Effector memory CD4-positive, alpha-beta T cell (primary cell): ENCODE data around the gene NAE1.
"Not testable (repeated sequence)": the region's sequence is repeated elsewhere in the genome, so short reads cannot be mapped to it uniquely, and the experiment has no call there.

ENCODE experiments used
- DNase-seq, 3 donors: peaks; one replicate each; pipeline ENCODE4 v3.0.0-alpha.2; 2020
- H3K27ac ChIP-seq: 2 replicates; pipeline ENCODE4 v1.7.0; 2013; ENCODE audit warnings: mild to moderate bottlenecking, low read length, moderate library complexity; ENCODE audit not compliant: insufficient read depth, poor library complexity, severe bottlenecking
- H3K27me3 ChIP-seq: replicated peaks from 2 replicates; pipeline ENCODE4 v1.7.0; 2013; ENCODE audit warnings: mild to moderate bottlenecking, low read length; ENCODE audit not compliant: insufficient read depth, control insufficient read depth, poor library complexity, severe bottlenecking
- H3K36me3 ChIP-seq: 2 replicates; pipeline ENCODE4 v1.7.0; 2013; ENCODE audit warnings: mild to moderate bottlenecking, low read length, moderate library complexity; ENCODE audit not compliant: control insufficient read depth, insufficient read depth
- H3K4me1 ChIP-seq: 2 replicates; pipeline ENCODE4 v1.7.0; 2013; ENCODE audit warnings: low read length, mild to moderate bottlenecking; ENCODE audit not compliant: control insufficient read depth, insufficient read depth, poor library complexity, severe bottlenecking
- H3K4me3 ChIP-seq: 2 replicates; pipeline ENCODE4 v1.7.0; 2013; ENCODE audit warnings: low read length, low read depth, mild to moderate bottlenecking; ENCODE audit not compliant: insufficient read depth, poor library complexity, severe bottlenecking
- H3K9me3 ChIP-seq: 2 replicates; pipeline ENCODE4 v1.7.0; 2013; ENCODE audit warnings: mild to moderate bottlenecking, low read length, moderate library complexity; ENCODE audit not compliant: control insufficient read depth

The NAE1 gene

DNA sequence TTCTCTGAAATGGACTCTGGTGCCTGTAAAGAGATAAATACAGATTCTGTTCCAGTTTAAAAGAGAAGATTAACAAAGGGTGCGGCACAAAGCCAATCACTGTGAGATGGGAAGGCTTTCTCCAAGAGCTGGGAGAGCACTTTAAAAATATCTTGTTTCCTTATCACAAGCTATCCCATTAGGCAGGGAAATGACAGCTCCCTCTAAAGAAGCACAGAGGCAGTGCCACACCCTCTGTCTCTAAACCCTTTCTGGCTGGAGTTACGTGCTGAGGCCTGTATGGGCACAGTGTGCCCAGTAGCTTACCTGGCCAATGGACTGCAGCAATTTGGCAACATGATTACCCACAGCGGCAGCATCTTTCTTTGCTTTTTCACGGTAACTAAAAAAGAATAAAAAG is 20.4 kb downstream of the NAE1 start:
- Histone ChIP-seq H3K4me3 (no peak overlapping the region), H3K27me3 (no peaks in the 10 kb centered on the region), H3K27ac (no peak overlapping the region), H3K9me3 (no peaks in the 10 kb centered on the region), H3K36me3 (peaks cover 67% of the 10 kb centered on the region), H3K4me1 (no peaks in the 10 kb centered on the region)
- DNase-seq: no peak

DNA sequence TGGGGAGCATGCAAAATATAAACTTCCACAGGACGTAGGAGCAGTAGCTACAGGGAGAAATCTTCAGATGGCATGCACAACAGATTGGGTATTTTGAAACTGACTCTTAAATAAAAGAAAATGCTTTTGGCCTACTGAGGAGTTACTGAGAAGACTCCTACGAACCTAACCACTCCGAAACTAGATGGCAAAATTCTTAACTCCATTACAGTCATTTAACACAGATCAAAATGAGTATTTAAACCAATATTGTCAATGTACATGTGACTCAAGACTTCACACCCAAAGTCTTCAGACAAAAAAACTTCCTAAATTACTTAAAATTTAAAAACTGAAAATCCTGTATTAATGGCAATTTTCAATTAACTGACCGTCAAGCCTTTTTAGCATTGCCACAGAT is 21.0 kb downstream of the NAE1 start:
- H3K4me3 ChIP-seq: no peak overlapping the region
- no peaks in the 10 kb centered on the region for H3K27me3 ChIP-seq
- no peaks in the 10 kb centered on the region for H3K9me3 ChIP-seq
- no peaks in the 10 kb centered on the region for H3K4me1 ChIP-seq
- no peak overlapping the region for H3K27ac ChIP-seq
- H3K36me3 ChIP-seq: peaks cover 72% of the 10 kb centered on the region
- DNase-seq: no peak

DNA sequence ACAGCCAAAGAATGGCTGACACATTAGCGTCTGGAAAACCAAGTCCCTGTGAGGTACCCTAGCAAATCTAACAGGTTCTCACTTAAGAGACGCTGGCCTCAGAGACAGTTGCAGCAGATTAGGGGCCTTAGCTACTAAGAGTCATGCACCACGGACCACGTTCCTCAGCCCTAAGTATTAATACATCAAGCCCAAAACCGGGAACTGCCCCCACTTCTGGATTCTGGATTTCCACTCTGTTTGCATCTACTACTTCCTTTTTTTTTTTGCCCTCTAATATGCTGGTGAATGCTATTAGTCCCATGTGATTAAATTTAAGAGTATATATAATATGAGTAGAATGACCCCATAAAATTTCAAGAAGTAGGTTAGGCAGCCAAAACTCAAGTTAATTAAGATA is 28.6 kb downstream of the NAE1 start:
- no peak overlapping the region for H3K27ac ChIP-seq
- no peaks in the 10 kb centered on the region for H3K9me3 ChIP-seq
- H3K27me3 ChIP-seq: no peaks in the 10 kb centered on the region
- no peak overlapping the region for H3K4me3 ChIP-seq
- H3K36me3 ChIP-seq: peaks cover 49% of the 10 kb centered on the region
- DNase-seq: no peak
- H3K4me1 ChIP-seq: no peaks in the 10 kb centered on the region

DNA sequence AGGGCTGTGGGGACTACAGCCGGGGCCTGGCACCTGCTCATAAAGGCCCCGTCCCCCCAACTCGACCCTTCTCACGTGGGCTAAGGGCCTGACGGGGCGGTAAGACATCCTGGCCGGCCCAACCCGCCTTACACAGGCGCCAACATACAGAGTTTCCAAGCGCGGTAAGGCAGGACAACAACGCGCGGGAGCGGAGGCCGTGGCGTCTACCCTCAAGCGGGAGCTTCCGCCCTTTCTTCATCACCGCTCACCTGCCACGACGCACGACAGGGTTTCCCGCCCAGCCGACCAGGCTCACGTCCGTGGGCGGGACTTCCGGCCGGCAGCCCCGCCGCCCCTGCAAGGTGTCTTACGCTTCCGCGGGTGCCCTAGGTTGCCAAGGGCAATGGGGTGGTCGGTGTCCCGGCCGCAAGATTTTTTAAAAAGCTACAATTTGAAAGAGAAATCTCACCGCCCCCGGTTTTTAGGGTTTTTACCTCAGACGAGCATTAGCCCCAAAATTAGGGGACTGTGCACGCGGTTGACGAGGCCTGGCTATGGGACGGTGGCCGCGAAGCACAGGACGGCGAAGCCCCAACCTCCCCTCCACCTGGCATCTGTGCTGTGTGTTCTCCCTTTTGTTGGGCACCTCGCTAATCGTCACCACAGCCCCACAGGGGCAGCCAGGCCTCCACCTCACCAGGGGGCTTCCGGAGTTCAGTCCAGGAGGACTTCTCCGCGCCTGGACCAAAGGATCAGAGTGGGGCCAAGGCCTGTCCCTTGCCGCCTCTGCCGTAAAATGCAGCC is 29.3 kb downstream of the NAE1 start, which contains the start of gene TERB1:
Gene TERB1 (minus strand): TSS at position 265 of the 786 bp plus-strand sequence. CDS start 4,786 bp downstream, outside the sequence.
- Histone ChIP-seq H3K27ac (no peak within 1 kb of the TSS), H3K4me1 (no peaks in the 10 kb centered on the region), H3K27me3 (no peaks in the 10 kb centered on the region), H3K36me3 (peaks cover 42% of the 10 kb centered on the region), H3K4me3 (no peak within 1 kb of the TSS), H3K9me3 (no peaks in the 10 kb centered on the region)
- DNase-seq: no peak

DNA sequence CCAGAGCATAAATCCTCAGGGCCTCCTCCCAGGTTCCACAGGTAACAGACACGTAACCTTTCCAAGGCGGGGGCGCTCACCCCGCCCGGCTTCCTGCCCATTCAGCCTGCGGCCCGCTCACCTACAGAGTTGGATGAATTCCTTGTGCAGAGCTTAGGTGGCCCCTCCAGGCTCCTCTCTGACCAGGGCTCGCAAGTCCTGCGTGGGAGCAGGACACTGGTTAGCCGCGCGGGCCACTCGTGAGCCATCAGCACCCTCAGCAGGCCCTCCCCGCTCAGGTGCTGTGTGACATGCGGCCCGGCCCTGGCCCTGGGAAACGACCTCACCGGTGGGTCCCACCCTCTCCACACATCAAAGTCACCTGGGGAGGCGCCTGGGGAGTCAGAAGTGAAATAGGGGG is 29.9 kb downstream of the NAE1 start:
- Histone ChIP-seq H3K27ac (no peak overlapping the region), H3K27me3 (no peaks in the 10 kb centered on the region), H3K4me1 (no peaks in the 10 kb centered on the region), H3K36me3 (peaks cover 40% of the 10 kb centered on the region), H3K9me3 (no peaks in the 10 kb centered on the region), H3K4me3 (no peak overlapping the region)
- DNase-seq: no peak

DNA sequence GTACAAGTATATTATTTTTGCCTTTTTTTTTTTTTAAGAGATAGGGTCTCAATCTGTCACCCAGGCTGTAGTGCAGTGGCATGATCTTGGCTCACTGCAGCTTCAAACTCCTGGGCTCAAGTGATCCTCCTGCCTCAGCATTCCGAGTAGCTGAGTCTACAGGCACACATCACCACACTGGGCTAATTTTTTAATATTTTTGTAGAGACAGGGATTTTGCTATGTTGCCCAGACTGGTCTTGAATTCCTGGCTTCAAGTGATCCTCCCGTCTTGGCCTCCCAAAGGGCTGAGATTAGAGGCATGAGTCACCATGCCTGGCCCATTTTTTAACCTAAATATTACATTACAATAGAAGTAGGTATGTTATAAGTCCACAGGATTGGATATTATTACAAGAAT is 32.6 kb downstream of the NAE1 start:
- Histone ChIP-seq H3K36me3 (peaks cover 15% of the 10 kb centered on the region), H3K4me3 (no peak overlapping the region), H3K27me3 (no peaks in the 10 kb centered on the region), H3K27ac (no peak overlapping the region), H3K9me3 (no peaks in the 10 kb centered on the region), H3K4me1 (no peaks in the 10 kb centered on the region)
- no peak for DNase-seq

DNA sequence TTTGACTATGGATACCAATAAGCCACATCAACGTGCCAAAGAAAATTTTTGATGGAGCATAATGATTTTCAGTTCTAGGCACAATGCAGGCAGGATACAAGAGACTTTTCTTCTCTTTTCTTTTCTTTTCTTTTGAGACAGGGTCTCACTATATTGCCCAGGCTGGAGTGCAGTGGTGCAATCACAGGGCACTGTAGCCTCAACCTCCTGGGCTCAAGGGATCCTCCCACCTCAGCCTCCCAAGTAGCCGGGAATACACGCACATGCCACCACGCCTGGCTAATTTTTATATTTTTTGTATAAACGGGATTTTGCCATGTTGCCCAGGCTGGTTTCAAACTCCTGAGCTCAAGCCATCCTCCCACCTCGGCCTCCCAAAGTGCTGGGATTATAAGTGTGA is 36.8 kb downstream of the NAE1 start:
- not testable (repeated sequence) for H3K36me3 ChIP-seq, H3K27me3 ChIP-seq, H3K4me1 ChIP-seq, H3K9me3 ChIP-seq, DNase-seq, H3K4me3 ChIP-seq, H3K27ac ChIP-seq

DNA sequence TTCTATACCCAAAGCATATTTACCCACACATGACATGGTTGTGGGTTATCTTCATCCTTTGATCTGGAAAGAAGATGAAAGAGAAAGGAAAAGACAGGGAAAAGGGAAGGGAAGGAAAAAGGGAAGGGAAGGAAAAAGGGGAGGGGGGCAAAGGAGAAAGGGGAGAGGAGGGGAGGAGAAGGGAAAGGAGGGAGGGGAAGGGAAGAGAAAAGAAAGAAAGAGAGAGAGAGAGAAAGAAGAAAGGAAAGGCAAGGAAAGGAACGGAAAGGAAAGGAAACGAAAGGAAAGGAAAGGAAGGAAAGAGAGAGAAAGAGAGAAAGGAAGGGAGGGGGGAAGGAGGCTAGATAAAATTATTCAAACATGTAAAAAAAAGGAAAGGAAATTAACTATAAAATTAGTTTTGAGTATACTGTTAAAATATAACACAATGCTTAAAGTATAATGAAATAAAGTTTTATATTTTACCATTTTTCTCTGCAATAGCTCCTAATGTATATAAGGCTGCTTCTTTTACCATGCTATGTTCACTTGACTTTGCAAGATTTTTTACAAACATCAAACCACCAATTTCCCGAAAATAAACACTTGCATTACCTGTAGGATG is 40.5 kb downstream of the NAE1 start:
- no peaks in the 10 kb centered on the region for H3K27me3 ChIP-seq
- DNase-seq: no peak
- no peaks in the 10 kb centered on the region for H3K36me3 ChIP-seq
- H3K9me3 ChIP-seq: no peaks in the 10 kb centered on the region
- no peaks in the 10 kb centered on the region for H3K4me1 ChIP-seq
- H3K27ac ChIP-seq: no peak overlapping the region
- H3K4me3 ChIP-seq: no peak overlapping the region

DNA sequence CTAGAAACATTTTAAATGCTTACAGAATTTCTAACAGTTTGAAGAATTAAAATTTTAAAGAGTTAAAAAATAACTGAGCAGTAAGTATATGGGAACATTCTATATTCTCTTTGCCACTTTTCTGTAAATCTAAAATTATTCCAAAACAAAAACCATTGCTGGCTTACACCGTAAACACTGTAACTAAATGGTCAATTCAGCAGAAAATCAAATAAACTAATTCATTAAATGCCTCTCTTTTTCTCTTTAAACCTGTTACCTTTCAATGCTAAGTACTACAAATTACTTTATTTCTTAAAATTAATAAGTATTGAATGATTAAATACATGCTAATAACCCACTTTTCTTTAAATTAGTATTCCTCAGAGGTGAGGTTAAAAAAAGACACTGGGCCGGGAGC is 43.3 kb downstream of the NAE1 start:
- no peaks in the 10 kb centered on the region for H3K36me3 ChIP-seq
- DNase-seq: no peak
- no peak overlapping the region for H3K27ac ChIP-seq
- H3K4me1 ChIP-seq: no peaks in the 10 kb centered on the region
- no peaks in the 10 kb centered on the region for H3K9me3 ChIP-seq
- no peak overlapping the region for H3K4me3 ChIP-seq
- H3K27me3 ChIP-seq: no peaks in the 10 kb centered on the region

DNA sequence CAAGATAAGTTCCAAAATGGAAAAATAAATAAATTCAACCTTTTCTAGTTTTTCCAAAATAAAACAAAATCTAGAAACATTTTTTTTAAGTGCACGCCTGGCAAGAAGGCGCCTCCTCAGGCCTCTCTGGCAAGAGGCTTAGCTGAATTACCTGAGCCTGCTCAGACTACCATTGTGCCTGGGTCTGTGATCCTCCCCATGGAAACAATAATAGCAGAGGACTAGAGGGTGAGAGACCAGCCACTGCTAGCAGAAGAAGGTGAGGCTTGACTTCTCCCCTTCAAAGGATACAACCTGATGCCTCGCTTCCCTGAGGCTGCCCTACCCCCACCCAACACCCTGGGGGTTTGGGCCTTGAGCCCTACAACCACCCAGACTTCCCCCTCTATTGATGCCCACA is 44.2 kb downstream of the NAE1 start:
- Histone ChIP-seq H3K4me3 (no peak overlapping the region), H3K27me3 (no peaks in the 10 kb centered on the region), H3K9me3 (no peaks in the 10 kb centered on the region), H3K27ac (no peak overlapping the region), H3K36me3 (no peaks in the 10 kb centered on the region), H3K4me1 (no peaks in the 10 kb centered on the region)
- no peak for DNase-seq
